Measurements from ENCODE around the gene KY. TPM values are rescaled to one million over a fixed set of nuclear protein-coding genes. Genes with fewer than 3 reads are reported as not detected.

The KY gene
- total RNA-seq, 4 donors from 2014 or later, result 0.68 to 3.3 (median 1.8) TPM

DNA sequence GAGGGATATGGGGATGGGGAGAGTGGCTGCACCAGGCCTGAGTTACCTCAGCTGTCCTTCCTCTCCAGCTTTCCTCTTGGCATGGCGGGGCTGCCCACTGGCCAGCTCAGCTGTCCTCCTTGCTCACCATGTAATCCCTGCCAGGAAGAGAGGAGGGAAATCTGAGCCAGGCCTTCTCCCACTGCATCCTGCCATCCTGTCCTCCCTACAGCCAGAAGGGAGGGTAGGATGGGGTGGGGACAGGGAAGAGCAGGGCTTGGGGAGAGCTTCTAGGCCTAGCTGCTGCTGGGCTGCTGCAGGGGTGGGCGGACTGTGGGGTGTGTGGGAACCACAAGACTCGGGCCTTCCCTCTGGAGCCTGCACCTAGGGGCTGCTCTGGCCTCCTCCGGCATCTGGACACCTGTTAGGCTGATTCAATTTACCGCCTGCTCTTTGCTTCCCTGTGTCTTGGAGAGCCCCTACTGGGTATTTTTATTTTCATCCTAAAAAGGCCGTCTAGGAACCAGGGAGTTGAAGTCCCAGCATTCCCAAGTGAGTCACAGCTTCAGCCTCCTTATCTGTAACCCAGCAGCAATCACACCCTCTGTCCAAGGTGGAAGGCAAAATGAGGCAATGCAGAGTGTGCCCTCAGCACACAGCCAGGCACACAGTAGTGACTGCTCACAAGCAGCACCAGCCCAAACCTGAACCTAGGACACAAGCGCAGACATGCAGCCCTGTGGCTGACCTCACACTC is 13.1 kb upstream of the KY start:
- DNase-seq (peak; percentile 76 to 90), ATAC-seq (peak; percentile 88 to 96)
- intact Hi-C loops (cut with DNase I; ENCODE audit: low total_unique reads) (no loop called here), in situ Hi-C loops (cut with MboI; ENCODE audit: low sequenced_read_pairs in 4 of 4) (no loop called here)
- H3K4me3 ChIP-seq, result no peak overlapping the region
- peaks cover 31 to 32% of the 10 kb centered on the region in 2 donors for H3K4me1 ChIP-seq
- no peaks in the 10 kb centered on the region for H3K9me3 ChIP-seq
- peak overlapping the region in 3 of 4 donors; percentile 37 to 50 (median 37) for H3K27ac ChIP-seq
- H3K36me3 ChIP-seq, result no peaks in the 10 kb centered on the region
- no peaks in the 10 kb centered on the region for H3K27me3 ChIP-seq
- TF ChIP-seq, protein P1, sequence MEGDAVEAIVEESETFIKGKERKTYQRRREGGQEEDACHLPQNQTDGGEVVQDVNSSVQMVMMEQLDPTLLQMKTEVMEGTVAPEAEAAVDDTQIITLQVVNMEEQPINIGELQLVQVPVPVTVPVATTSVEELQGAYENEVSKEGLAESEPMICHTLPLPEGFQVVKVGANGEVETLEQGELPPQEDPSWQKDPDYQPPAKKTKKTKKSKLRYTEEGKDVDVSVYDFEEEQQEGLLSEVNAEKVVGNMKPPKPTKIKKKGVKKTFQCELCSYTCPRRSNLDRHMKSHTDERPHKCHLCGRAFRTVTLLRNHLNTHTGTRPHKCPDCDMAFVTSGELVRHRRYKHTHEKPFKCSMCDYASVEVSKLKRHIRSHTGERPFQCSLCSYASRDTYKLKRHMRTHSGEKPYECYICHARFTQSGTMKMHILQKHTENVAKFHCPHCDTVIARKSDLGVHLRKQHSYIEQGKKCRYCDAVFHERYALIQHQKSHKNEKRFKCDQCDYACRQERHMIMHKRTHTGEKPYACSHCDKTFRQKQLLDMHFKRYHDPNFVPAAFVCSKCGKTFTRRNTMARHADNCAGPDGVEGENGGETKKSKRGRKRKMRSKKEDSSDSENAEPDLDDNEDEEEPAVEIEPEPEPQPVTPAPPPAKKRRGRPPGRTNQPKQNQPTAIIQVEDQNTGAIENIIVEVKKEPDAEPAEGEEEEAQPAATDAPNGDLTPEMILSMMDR (IDR thresholded peaks at IDR 0.05 in 4 of 5, conservative IDR thresholded peaks at IDR 0.05 in 1 of 5), result no peak
- TF ChIP-seq POLR2A (IDR thresholded peaks at IDR 0.05), result no peak

DNA sequence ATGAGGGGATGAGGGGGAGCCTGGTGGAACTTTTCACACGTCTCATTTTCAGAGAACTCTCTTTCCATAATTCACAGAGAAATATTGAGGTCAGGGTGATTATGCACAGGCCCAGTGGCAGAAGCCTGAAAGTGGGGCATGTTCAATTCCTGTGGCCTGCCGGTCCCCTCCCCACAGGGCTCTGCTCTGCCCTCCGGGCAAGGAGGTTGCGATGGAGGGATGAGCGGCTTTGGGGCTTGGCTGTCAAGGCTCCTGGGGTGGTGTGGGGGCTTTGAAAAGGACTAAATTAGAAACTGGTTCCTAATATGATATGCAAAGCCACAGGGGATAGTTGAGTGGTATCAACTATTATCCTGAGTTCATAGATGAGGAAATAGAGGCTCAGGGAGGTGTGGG is 9.2 kb upstream of the KY start:
- peaks cover 27 to 34% of the 10 kb centered on the region in 2 donors for H3K4me1 ChIP-seq
- no peak for ATAC-seq
- DNase-seq, result no peak
- intact Hi-C loops (cut with DNase I; ENCODE audit: low total_unique reads) (no loop called here), in situ Hi-C loops (cut with MboI; ENCODE audit: low sequenced_read_pairs in 4 of 4) (no loop called here)
- no peaks in the 10 kb centered on the region for H3K36me3 ChIP-seq
- H3K9me3 ChIP-seq, result no peaks in the 10 kb centered on the region
- TF ChIP-seq POLR2A (IDR thresholded peaks at IDR 0.05), result no peak
- TF ChIP-seq, protein P1 (IDR thresholded peaks at IDR 0.05 in 4 of 5, conservative IDR thresholded peaks at IDR 0.05 in 1 of 5), result no peak
- H3K27me3 ChIP-seq, result no peaks in the 10 kb centered on the region
- peak overlapping the region in 2 of 4 donors; percentile 44 to 54 for H3K27ac ChIP-seq
- no peak overlapping the region for H3K4me3 ChIP-seq

DNA sequence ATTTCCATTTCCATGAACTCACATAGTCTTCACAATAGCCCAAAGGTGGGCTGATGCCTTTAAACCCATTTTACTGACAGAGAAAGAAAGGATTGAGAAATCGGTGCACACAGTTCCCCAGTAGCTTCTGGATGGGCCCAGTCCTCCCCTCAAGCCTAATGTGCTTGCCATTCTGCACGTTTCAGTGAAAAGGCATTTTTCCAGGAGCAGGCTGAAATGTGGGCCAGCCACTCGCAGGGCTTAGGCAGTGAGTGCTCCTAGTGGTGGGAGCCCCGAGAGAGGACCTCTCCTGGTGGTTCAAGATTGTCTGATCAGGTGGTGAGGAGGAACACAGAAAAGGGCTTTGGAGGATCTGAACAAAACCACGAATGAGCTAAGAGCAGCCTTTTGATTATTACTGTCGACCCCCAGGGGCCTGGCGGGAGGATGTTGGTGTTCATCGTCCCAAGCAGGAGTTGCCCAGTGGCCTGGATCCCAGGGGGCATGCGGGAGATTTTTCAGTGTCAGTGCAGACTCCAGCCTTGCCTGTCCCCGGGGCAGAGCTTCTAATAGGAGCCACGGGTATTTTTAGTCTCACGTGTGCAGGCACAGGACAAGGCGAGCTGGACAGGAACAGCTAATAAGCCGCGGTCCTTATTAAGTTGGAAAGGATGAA is 8.7 kb upstream of the KY start:
- TF ChIP-seq, protein P1 (IDR thresholded peaks at IDR 0.05 in 4 of 5, conservative IDR thresholded peaks at IDR 0.05 in 1 of 5), result no peak
- no peak for TF ChIP-seq POLR2A (IDR thresholded peaks at IDR 0.05)
- in situ Hi-C loops (cut with MboI; ENCODE audit: low sequenced_read_pairs in 4 of 4) (no loop called here), intact Hi-C loops (cut with DNase I; ENCODE audit: low total_unique reads) (no loop called here)
- Histone ChIP-seq H3K4me3 (no peak overlapping the region), H3K9me3 (no peaks in the 10 kb centered on the region), H3K27ac (peak overlapping the region in 2 of 4 donors; percentile 6 to 54), H3K4me1 (peaks cover 27 to 33% of the 10 kb centered on the region in 2 donors), H3K27me3 (no peaks in the 10 kb centered on the region), H3K36me3 (no peaks in the 10 kb centered on the region)
- peak; percentile 43 to 68 for ATAC-seq
- peak in 1 of 2 donors; percentile 35 for DNase-seq

DNA sequence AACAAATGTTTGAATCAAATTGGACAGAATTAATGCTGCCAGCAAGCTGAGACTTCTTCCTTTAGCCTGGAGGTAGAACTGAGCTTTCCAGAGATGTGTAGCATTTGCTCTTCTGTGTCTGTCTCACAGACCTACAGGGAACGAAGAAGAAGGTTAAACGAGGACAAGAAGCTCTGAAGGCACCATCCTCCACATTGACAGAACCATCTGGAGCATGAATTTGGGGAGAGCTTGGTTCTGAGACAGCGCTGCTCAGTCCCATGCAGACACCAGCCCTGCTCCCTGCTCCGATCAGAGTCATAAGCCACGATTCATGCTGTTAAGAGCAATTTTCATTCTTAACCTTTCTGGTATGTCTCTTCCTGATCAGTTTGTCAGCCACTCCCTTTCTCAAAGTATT is 7.7 kb upstream of the KY start:
- intact Hi-C loops (cut with DNase I; ENCODE audit: low total_unique reads), result no loop called here

More for the DNA sequence above, 7.7 kb upstream of the KY start:
- Histone ChIP-seq H3K4me1 (peaks cover 19 to 23% of the 10 kb centered on the region in 2 donors), H3K36me3 (no peaks in the 10 kb centered on the region), H3K4me3 (no peak overlapping the region), H3K9me3 (no peaks in the 10 kb centered on the region), H3K27me3 (no peaks in the 10 kb centered on the region), H3K27ac (no peak overlapping the region)
- no peak for TF ChIP-seq POLR2A (IDR thresholded peaks at IDR 0.05)
- TF ChIP-seq, protein P1 (IDR thresholded peaks at IDR 0.05 in 4 of 5, conservative IDR thresholded peaks at IDR 0.05 in 1 of 5), result no peak
- no peak for DNase-seq
- in situ Hi-C loops (cut with MboI; ENCODE audit: low sequenced_read_pairs in 4 of 4), result no loop called here
- ATAC-seq, result no peak

Measured in gastrocnemius medialis (tissue), 4 donors.